ENCODE results near the gene MRPS15.

GRCh38 chr1:36432616-36433015 is 31.6 kb downstream of the MRPS15 start:
- no peak for TF ChIP-seq CTCF (conservative IDR thresholded peaks at IDR 0.05 in 1 of 2, IDR thresholded peaks at IDR 0.05 in 1 of 2; ENCODE audit: extremely low read depth in 1 of 2, insufficient read depth in 1 of 2, low read depth in 1 of 2, low read length in 2 of 2)
- no peak for TF ChIP-seq EZH2 (IDR thresholded peaks at IDR 0.05; ENCODE audit: borderline replicate concordance, low read length)

All from mammary epithelial cell (primary cell).